HUES6 (cell line): ENCODE data around the gene EGFLAM.
A peak's percentile ranks its signal among the peaks of the same experiment; 100 is the strongest.
"Not testable (repeated sequence)": the region's sequence is repeated elsewhere in the genome, so short reads cannot be mapped to it uniquely, and the experiment has no call there.

Experiments
- H3K27ac ChIP-seq: 2 replicates; pipeline ENCODE4 v1.7.0; 2013; ENCODE audit warnings: low read depth, mild to moderate bottlenecking, low read length, inconsistent platforms
- H3K27me3 ChIP-seq: 2 replicates; pipeline ENCODE4 v1.6.1; 2013; ENCODE audit warnings: low read length; ENCODE audit not compliant: control insufficient read depth, insufficient read depth
- H3K36me3 ChIP-seq: 2 replicates; pipeline ENCODE4 v1.6.1; 2013; ENCODE audit warnings: low read length; ENCODE audit not compliant: control insufficient read depth, insufficient read depth
- H3K4me1 ChIP-seq: 2 replicates; pipeline ENCODE4 v1.6.1; 2013; ENCODE audit warnings: low read length; ENCODE audit not compliant: control insufficient read depth, insufficient read depth
- H3K4me3 ChIP-seq: 2 replicates; pipeline ENCODE4 v1.5.1; 2013; ENCODE audit warnings: low read depth, low read length
- H3K9ac ChIP-seq: one replicate; pipeline ENCODE4 v1.6.1; 2013; ENCODE audit warnings: mild to moderate bottlenecking, low read length
- H3K9me3 ChIP-seq: 2 replicates; pipeline ENCODE4 v1.6.1; 2013; ENCODE audit warnings: low read depth, low read length; ENCODE audit not compliant: control insufficient read depth, insufficient read depth

Gene EGFLAM

GRCh38 chr5:38323645-38324295, 65.4 kb downstream of the EGFLAM start:
- no peaks in the 10 kb centered on the region; the same call in 1 of the 2 replicates for H3K4me1 ChIP-seq
- H3K9ac ChIP-seq = no peak overlapping the region
- H3K27ac ChIP-seq = no peak overlapping the region
- H3K9me3 ChIP-seq = peaks cover 8% of the 10 kb centered on the region
- H3K4me3 ChIP-seq = no peak overlapping the region
- no peaks in the 10 kb centered on the region for H3K27me3 ChIP-seq
- H3K36me3 ChIP-seq = no peaks in the 10 kb centered on the region; the same call in 1 of the 2 replicates

GRCh38 chr5:38329132-38329715, 70.9 kb downstream of the EGFLAM start:
- H3K4me1 ChIP-seq = peaks cover 5% of the 10 kb centered on the region; the same call in 1 of the 2 replicates
- no peaks in the 10 kb centered on the region for H3K36me3 ChIP-seq
- no peak overlapping the region for H3K27ac ChIP-seq
- no peaks in the 10 kb centered on the region for H3K27me3 ChIP-seq
- H3K9me3 ChIP-seq = peaks cover 16% of the 10 kb centered on the region
- no peak overlapping the region for H3K9ac ChIP-seq
- no peak overlapping the region for H3K4me3 ChIP-seq

- Histone ChIP-seq H3K9ac (no peak overlapping the region), H3K27ac (no peak overlapping the region), H3K9me3 (peaks cover 16% of the 10 kb centered on the region), H3K27me3 (no peaks in the 10 kb centered on the region), H3K4me3 (no peak overlapping the region), H3K4me1 (peaks cover 5% of the 10 kb centered on the region; the same call in 1 of the 2 replicates), H3K36me3 (no peaks in the 10 kb centered on the region)
Observed at GRCh38 chr5:38330207-38330606, 71.8 kb downstream of the EGFLAM start.

- Histone ChIP-seq H3K27me3 (no peaks in the 10 kb centered on the region), H3K4me1 (peaks cover 5% of the 10 kb centered on the region; the same call in 1 of the 2 replicates), H3K9ac (no peak overlapping the region), H3K36me3 (no peaks in the 10 kb centered on the region), H3K4me3 (no peak overlapping the region), H3K27ac (no peak overlapping the region), H3K9me3 (peaks cover 16% of the 10 kb centered on the region)
Observed at GRCh38 chr5:38331831-38332230, 73.5 kb downstream of the EGFLAM start.

- H3K36me3 ChIP-seq, H3K27ac ChIP-seq, H3K4me1 ChIP-seq, H3K27me3 ChIP-seq, H3K4me3 ChIP-seq, H3K9ac ChIP-seq: not testable (repeated sequence)
- peaks cover 16% of the 10 kb centered on the region for H3K9me3 ChIP-seq
Observed at GRCh38 chr5:38333181-38333580, 74.8 kb downstream of the EGFLAM start.

GRCh38 chr5:38338455-38338854, 80.1 kb downstream of the EGFLAM start:
- no peaks in the 10 kb centered on the region for H3K9me3 ChIP-seq
- H3K27me3 ChIP-seq = no peaks in the 10 kb centered on the region
- no peak overlapping the region for H3K4me3 ChIP-seq
- H3K9ac ChIP-seq = no peak overlapping the region
- no peaks in the 10 kb centered on the region; the same call in 1 of the 2 replicates for H3K4me1 ChIP-seq
- H3K36me3 ChIP-seq = no peaks in the 10 kb centered on the region
- H3K27ac ChIP-seq = no peak overlapping the region

GRCh38 chr5:38339446-38339845, 81.1 kb downstream of the EGFLAM start:
- no peaks in the 10 kb centered on the region for H3K9me3 ChIP-seq

GRCh38 chr5:38341056-38341455, 82.7 kb downstream of the EGFLAM start:
- Histone ChIP-seq H3K27me3 (no peaks in the 10 kb centered on the region), H3K27ac (no peak overlapping the region), H3K9me3 (no peaks in the 10 kb centered on the region), H3K4me3 (no peak overlapping the region), H3K36me3 (no peaks in the 10 kb centered on the region), H3K9ac (no peak overlapping the region), H3K4me1 (no peaks in the 10 kb centered on the region; the same call in 1 of the 2 replicates)

More at GRCh38 chr5:38339446-38339845, 81.1 kb downstream of the EGFLAM start:
- Histone ChIP-seq H3K4me3 (peak overlapping the region; percentile 26; the same call in 1 of the 2 replicates), H3K36me3 (no peaks in the 10 kb centered on the region), H3K27me3 (no peaks in the 10 kb centered on the region), H3K4me1 (no peaks in the 10 kb centered on the region; the same call in 1 of the 2 replicates), H3K27ac (no peak overlapping the region), H3K9ac (no peak overlapping the region)

GRCh38 chr5:38341641-38342040, 83.3 kb downstream of the EGFLAM start:
- Histone ChIP-seq H3K27me3 (no peaks in the 10 kb centered on the region), H3K4me1 (no peaks in the 10 kb centered on the region; the same call in 1 of the 2 replicates), H3K9ac (no peak overlapping the region)

GRCh38 chr5:38342261-38342660, 83.9 kb downstream of the EGFLAM start:
- Histone ChIP-seq H3K9me3 (no peaks in the 10 kb centered on the region), H3K4me3 (no peak overlapping the region), H3K9ac (no peak overlapping the region), H3K27me3 (no peaks in the 10 kb centered on the region), H3K4me1 (no peaks in the 10 kb centered on the region; the same call in 1 of the 2 replicates), H3K36me3 (no peaks in the 10 kb centered on the region), H3K27ac (no peak overlapping the region)

More at GRCh38 chr5:38341641-38342040, 83.3 kb downstream of the EGFLAM start:
- Histone ChIP-seq H3K27ac (no peak overlapping the region), H3K9me3 (no peaks in the 10 kb centered on the region), H3K36me3 (no peaks in the 10 kb centered on the region), H3K4me3 (no peak overlapping the region)

GRCh38 chr5:38344891-38345290, 86.5 kb downstream of the EGFLAM start:
- no peak overlapping the region for H3K27ac ChIP-seq
- H3K27me3 ChIP-seq = no peaks in the 10 kb centered on the region
- no peaks in the 10 kb centered on the region; the same call in 1 of the 2 replicates for H3K4me1 ChIP-seq
- no peaks in the 10 kb centered on the region for H3K9me3 ChIP-seq
- no peak overlapping the region for H3K9ac ChIP-seq
- H3K36me3 ChIP-seq = no peaks in the 10 kb centered on the region
- no peak overlapping the region for H3K4me3 ChIP-seq
